IPS-18a (cell line): ENCODE data around the gene LEMD1.

Experiments
- H3K27ac ChIP-seq: one replicate; pipeline ENCODE4 v1.5.1; 2013; ENCODE audit warnings: low read length
- H3K27me3 ChIP-seq: one replicate; pipeline ENCODE4 v1.6.1; 2013; ENCODE audit warnings: mild to moderate bottlenecking, low read length; ENCODE audit not compliant: control insufficient read depth, insufficient read depth
- H3K36me3 ChIP-seq: one replicate; pipeline ENCODE4 v1.6.1; 2013; ENCODE audit warnings: low read depth, low read length; ENCODE audit not compliant: control insufficient read depth
- H3K4me1 ChIP-seq: one replicate; pipeline ENCODE4 v1.6.1; 2013; ENCODE audit warnings: low read depth, low read length; ENCODE audit not compliant: control insufficient read depth
- H3K4me3 ChIP-seq: one replicate; pipeline ENCODE4 v1.5.1; 2013; ENCODE audit warnings: low read length
- H3K9ac ChIP-seq: one replicate; pipeline ENCODE4 v1.6.1; 2013; ENCODE audit warnings: mild to moderate bottlenecking, low read length, moderate library complexity
- H3K9me3 ChIP-seq: one replicate; pipeline ENCODE4 v1.6.1; 2013; ENCODE audit warnings: low read depth, low read length; ENCODE audit not compliant: control insufficient read depth

LEMD1 gene, protein sequence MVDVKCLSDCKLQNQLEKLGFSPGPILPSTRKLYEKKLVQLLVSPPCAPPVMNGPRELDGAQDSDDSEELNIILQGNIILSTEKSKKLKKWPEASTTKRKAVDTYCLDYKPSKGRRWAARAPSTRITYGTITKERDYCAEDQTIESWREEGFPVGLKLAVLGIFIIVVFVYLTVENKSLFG

DNA sequence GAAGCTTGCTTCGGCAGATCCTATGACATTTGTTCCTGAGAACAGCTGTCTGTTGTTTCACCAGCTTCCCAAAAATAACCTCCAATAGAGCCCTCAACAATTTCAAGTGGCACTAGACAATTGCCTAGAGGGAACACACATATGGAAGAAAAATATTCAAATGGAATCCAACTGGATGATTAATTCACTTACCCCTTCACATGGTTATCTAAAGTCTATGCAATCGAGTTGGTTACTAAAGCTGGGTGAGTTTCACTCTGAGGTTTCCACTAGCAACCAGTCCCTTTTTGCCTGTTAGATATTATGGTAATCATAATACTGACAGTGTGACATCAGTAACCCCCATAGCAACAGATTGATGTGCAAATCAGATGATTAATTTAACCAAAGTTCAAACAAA, at the start of gene LEMD1:
Gene LEMD1, minus strand, starts transcription at position 259 of the 400 bp plus-strand sequence. CDS start 1,520 bp downstream, outside the sequence.
- Histone ChIP-seq H3K9me3 (no peaks in the 10 kb centered on the region), H3K4me3 (no peak within 1 kb of the TSS), H3K27me3 (peaks cover 3% of the 10 kb centered on the region), H3K4me1 (peaks cover 18% of the 10 kb centered on the region), H3K9ac (no peak within 1 kb of the TSS), H3K27ac (no peak within 1 kb of the TSS), H3K36me3 (no peaks in the 10 kb centered on the region)

DNA sequence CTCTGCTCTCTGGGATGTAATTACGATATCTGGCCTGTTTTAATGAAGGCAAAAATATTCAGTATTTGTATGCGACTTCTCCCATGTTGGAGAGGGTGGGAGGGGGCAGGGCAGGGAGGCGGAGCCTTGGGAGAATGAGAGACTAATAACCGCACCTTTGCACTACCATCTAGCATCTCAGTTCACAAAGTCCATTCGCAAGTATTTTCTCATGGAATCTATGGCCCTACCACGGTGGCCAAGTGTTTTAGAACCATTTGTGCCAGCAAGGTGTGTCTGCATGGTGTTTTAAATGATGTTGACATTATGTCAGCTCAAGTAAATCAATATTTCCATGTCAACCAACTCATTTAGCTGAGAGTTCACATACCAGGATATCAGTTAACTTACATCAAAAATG, 48.3 kb upstream of the LEMD1 start:
- Histone ChIP-seq H3K36me3 (no peaks in the 10 kb centered on the region), H3K27me3 (peaks cover 9% of the 10 kb centered on the region), H3K9me3 (no peaks in the 10 kb centered on the region), H3K9ac (no peak overlapping the region), H3K4me1 (peaks cover 9% of the 10 kb centered on the region), H3K27ac (no peak overlapping the region), H3K4me3 (no peak overlapping the region)

DNA sequence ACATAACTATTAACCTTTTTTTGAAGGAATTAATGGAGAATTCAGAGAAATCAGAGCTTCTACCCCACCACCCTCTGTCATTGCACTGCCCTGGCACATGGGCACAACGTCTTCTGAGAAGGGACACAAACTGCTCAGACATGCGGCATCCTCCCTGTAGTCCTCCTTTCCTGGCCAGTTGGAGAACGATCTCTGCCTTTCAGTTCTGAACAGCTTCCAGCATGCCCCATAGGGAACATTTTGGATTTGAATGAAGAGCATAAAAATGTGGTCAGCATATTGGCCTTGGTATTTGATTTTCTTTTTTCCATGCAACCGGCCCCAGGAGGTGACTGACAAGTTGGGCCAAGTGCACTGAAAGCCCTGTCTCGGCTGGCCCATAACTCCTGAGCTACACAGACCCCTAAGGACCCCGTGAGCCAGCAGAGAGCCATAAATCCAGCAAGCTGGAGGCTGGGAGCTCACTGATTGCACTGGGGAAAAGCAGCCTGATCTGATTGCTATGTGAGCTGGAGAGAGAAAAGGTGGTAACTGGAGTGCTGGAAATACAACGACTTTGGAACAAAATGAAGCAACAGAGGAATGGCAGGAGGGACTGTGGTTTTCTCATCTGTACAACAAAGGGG, 44.9 kb upstream of the LEMD1 start:
- H3K4me3 ChIP-seq = no peak overlapping the region
- no peaks in the 10 kb centered on the region for H3K36me3 ChIP-seq
- no peaks in the 10 kb centered on the region for H3K27me3 ChIP-seq
- H3K9ac ChIP-seq = no peak overlapping the region
- H3K9me3 ChIP-seq = no peaks in the 10 kb centered on the region
- H3K27ac ChIP-seq = no peak overlapping the region
- peaks cover 5% of the 10 kb centered on the region for H3K4me1 ChIP-seq

DNA sequence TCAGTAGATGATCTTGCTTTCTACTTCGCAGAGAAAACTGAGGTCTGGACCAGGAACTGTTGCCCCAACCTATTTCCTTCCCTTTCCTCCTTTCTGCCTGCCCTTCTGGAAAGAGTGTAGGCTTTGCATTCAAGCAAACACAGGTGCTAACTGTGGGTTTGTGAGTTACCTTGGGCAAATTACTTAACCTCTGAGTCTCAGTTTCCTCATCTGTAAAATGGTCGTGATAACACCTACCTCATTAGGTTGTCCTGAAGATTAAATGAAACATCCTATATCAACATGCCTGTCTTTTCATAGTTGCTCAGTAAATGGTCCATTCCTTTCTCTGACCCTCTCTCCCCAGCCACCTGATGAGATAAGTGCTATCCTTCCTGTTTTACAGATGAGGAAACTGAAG, 43.5 kb upstream of the LEMD1 start:
- H3K4me3 ChIP-seq = no peak overlapping the region
- no peak overlapping the region for H3K9ac ChIP-seq
- H3K9me3 ChIP-seq = no peaks in the 10 kb centered on the region
- H3K27me3 ChIP-seq = no peaks in the 10 kb centered on the region
- no peak overlapping the region for H3K27ac ChIP-seq
- peaks cover 5% of the 10 kb centered on the region for H3K4me1 ChIP-seq
- H3K36me3 ChIP-seq = no peaks in the 10 kb centered on the region

DNA sequence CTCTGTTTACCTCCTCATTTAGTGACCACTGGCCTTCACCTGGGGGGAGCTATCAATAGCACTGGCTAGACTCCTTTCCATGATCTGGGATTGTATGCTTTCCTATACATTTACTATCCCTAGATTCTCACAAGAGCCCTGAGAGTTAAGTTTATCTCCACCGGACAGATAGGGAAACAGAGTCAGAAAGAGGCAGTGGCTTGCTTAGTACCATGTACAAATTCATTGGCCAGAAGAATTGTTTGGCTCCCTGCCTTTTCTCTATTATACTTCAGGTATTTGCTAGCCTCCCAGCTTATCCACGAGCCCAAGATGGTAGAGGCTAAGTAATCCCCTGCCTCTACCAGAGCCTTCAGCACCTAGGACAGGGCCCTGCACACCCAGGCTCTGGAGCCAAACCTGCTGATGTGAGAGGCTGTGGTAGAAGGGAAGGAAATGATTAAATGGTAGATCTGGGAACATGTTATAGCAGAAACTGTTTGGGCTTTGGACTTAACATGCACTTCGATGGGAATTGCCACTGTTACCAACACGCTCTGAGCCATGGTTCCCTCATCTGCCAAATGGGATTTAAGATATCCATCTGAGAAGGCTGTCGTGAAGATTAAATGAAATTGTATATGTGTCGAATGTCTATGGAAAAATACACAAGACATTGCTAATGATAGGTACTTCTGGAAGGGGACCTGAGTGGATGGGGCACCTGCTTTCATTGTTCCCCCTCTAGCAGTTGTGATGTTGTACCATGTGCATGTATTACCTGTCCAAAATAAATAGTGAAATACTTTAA, 37.1 kb upstream of the LEMD1 start:
- no peaks in the 10 kb centered on the region for H3K9me3 ChIP-seq
- no peak overlapping the region for H3K27ac ChIP-seq
- no peak overlapping the region for H3K9ac ChIP-seq
- H3K36me3 ChIP-seq = peaks cover 2% of the 10 kb centered on the region
- H3K4me1 ChIP-seq = peaks cover 18% of the 10 kb centered on the region
- H3K27me3 ChIP-seq = peaks cover 4% of the 10 kb centered on the region
- no peak overlapping the region for H3K4me3 ChIP-seq

DNA sequence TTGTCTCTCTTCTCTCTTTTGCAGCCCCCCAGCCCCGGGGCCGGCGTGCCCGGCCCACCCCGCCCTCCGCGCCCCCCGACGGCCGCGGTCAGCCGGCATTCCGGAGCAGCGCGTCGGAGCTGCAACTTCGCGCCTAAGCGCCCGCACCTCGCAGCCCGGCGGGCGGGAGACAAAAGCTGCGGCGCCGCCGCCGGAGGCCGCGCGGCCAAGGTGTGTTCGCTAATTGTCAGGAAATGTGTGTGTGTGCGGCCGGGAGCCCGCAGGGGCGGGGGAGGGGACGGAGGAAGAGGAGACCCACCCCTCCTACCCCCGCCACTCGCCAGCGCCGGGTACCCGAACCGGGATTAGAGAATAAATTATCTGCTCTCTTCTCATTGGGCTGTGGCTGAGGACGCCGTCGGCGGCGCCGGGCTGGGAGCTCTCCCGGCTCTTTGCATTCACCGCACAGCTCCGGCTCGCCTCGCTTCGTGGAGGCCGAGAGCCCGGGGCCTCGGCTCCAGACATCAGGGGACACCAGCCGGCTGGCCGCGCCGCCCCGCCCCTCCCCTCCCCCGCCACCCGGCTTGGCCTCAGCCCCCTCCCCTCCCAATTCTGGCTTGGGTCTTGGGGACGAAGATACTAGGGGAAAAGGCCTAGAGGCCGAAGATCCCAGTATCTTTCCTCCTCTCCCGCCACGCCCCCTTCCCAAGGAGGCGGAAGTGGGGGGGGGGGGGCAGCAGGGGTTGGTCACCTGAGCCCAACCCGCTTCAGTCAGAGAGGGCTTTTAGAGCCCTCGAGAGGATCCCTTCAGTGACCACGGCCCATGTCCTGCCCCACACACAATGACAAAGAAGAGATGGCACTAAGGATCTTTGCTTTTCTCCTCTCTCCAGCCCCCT, 35.3 kb upstream of the LEMD1 start:
- peak overlapping the region; percentile 56 for H3K27ac ChIP-seq
- peak overlapping the region; percentile 92 for H3K4me3 ChIP-seq
- peaks cover 4% of the 10 kb centered on the region for H3K27me3 ChIP-seq
- peaks cover 32% of the 10 kb centered on the region for H3K4me1 ChIP-seq
- peaks cover 10% of the 10 kb centered on the region for H3K36me3 ChIP-seq
- H3K9me3 ChIP-seq = no peaks in the 10 kb centered on the region
- peak overlapping the region; percentile 91 for H3K9ac ChIP-seq

DNA sequence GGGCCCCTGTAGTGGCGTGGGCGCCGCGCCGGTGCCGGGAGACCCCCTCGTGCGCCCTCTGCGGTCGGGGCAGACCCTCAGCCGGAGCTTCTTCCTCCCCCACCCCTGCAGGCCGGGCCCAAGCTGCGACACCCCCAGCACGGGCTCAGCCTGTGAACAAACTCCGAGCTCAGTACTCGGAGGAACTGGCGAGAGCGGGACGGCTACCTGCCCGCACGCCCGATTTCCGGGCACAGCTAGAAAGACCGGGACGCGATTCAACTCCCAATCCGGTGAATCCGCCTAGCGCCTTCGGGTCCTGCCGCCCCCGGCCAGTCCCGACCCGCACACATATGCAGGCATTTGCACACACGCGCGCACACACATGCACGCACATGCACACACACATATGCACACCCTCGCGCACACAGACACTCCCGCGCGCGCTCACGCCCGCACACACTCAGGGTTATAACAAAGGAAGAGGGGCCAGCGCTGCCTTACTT, 34.6 kb upstream of the LEMD1 start:
- H3K27ac ChIP-seq = peak overlapping the region; percentile 78
- peaks cover 10% of the 10 kb centered on the region for H3K36me3 ChIP-seq
- peak overlapping the region; percentile 91 for H3K9ac ChIP-seq
- peaks cover 38% of the 10 kb centered on the region for H3K4me1 ChIP-seq
- H3K4me3 ChIP-seq = peak overlapping the region; percentile 92
- H3K27me3 ChIP-seq = peaks cover 4% of the 10 kb centered on the region
- no peaks in the 10 kb centered on the region for H3K9me3 ChIP-seq

DNA sequence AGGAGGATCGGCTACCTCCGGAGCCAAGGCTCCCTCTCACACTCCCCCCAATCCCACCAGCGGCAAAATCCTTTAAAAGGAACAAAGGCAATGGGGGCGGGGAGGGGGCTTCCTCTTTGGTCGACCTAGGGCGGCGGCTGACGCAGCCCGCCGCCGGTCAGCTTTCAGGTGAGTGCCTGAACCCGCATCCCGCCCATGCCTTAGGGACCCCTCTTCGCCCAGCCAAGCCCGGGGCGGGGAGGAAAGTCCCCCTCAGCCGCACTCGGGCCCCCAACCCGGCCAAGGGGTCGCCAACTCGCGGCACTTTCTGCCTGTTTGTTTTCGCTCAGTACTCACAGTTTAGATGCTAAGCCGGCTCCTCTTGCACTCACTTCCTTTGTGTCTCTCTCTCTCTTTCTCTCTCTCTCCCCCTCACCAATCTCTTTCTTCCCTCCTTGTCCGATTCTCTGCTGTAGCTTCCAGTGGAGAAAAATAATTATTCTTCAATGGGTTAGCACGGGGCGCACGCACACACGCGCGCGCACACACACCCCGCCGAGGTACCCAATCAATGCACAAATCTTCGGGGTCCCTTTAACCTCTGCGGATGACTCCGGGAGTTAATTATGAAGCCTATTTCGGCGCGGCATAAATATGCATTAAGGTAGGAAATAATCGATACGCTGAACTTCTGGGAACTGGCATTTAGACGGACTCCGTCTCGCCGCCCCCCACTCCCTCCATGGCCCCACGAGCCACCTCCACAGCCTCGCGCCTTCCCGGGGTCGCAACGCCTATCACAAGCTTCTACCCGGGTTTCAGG, 33.9 kb upstream of the LEMD1 start, which contains the start of gene BLACAT1:
Gene BLACAT1, minus strand, starts transcription at position 465 of the 802 bp plus-strand sequence.
- peak within 1 kb of the TSS; percentile 78 for H3K27ac ChIP-seq
- peak within 1 kb of the TSS; percentile 91 for H3K9ac ChIP-seq
- H3K27me3 ChIP-seq = peaks cover 4% of the 10 kb centered on the region
- no peaks in the 10 kb centered on the region for H3K9me3 ChIP-seq
- H3K4me1 ChIP-seq = peaks cover 45% of the 10 kb centered on the region
- peaks cover 10% of the 10 kb centered on the region for H3K36me3 ChIP-seq
- peak within 1 kb of the TSS; percentile 92 for H3K4me3 ChIP-seq

DNA sequence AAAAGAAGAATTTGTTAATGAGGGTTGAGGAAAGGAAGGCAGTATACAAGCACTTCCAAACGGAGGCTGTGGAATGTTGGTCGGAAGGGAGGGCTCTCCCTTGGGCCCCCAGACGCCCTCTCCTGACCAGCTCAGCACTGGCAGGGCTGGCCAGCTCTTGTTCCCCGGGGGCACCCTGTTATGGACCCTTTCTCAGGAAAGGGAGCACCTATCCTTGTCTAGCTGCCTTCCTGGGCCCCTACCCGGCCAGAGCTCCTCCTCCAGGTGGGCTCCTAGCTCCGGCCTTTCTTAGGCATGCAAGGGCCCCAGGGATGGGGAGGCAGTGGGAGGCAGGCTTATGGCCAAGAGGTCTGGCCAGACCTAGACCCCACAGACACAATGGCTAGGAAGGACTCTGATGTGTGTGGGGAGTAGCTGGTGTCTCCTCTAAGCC, 33.1 kb upstream of the LEMD1 start:
- Histone ChIP-seq H3K36me3 (peaks cover 10% of the 10 kb centered on the region), H3K27ac (peak overlapping the region; percentile 38), H3K9ac (peak overlapping the region; percentile 91), H3K27me3 (peaks cover 4% of the 10 kb centered on the region), H3K4me1 (peaks cover 50% of the 10 kb centered on the region), H3K9me3 (no peaks in the 10 kb centered on the region), H3K4me3 (peak overlapping the region; percentile 92)

DNA sequence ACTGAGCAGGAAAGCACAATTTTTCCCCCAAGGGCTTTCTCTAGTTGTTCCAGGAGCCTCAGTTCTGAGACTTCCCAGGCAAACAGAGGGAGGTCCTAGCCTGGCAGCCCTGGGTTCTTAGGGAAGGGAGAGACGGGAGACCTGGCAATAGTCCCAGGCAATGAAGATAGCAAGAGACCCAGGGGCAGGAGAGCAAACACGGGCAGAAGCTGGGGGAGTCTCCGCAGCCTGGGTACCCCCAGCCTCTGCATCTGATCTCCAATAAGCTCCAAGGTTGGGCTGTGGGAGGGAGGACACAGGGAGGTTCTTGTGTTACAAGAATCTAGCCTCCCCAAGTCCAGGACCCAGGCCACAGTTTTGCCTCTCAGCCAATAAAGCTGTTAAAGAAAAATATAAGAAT, 31.6 kb upstream of the LEMD1 start:
- H3K27ac ChIP-seq = no peak overlapping the region
- no peak overlapping the region for H3K9ac ChIP-seq
- peaks cover 61% of the 10 kb centered on the region for H3K4me1 ChIP-seq
- H3K4me3 ChIP-seq = no peak overlapping the region
- no peaks in the 10 kb centered on the region for H3K9me3 ChIP-seq
- H3K27me3 ChIP-seq = peaks cover 4% of the 10 kb centered on the region
- peaks cover 10% of the 10 kb centered on the region for H3K36me3 ChIP-seq
